GM18858 (cell line): ENCODE data around the gene BCL7C.
"Not testable (repeated sequence)": the region's sequence is repeated elsewhere in the genome, so short reads cannot be mapped to it uniquely, and the experiment has no call there.

ENCODE experiments used
- ATAC-seq: cut with Tn5 transposase; IDR thresholded peaks from one replicate; pipeline ENCODE4 v1.9.1; 2021; ENCODE audit not compliant: unreplicated experiment

Gene BCL7C

DNA sequence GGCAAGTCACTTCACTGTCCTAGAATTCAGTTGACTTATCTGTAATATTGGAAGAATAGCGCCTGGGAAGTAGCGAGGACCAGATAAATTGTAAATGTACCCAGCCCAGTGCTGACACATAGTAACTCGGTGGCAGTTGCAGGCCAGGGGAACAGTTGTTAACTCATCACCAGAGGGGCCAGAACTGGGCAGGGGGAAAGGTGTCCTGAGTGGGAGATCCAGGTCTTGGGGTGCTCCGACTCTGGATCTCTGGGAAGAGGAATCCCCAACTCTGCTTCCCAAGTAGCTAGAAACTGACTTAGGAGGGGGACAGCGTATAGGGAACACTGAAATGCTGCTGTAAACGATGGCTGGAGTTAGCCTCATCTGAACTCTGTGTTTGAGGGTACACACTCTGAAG is 23.0 kb downstream of the BCL7C start:
- ATAC-seq, result no peak

DNA sequence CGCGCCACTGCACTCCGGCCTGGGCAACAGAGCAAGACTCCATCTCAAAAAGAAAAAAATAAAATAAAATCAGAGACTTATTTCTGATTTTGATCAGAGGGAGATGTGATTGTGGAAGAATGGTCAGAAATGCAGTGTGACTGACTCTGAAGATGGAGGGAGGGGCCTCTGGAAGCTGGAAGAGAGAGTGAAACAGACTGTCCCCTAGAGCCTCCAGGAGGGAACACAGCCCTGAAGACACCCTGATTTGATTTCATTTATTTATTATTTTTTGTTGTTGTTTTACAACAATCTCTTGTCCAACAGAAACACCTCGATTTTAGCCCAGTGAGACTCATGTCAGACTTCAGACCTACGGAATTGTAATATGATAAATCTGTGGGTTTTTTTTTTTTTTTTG is 26.1 kb downstream of the BCL7C start:
- ATAC-seq, result no peak

DNA sequence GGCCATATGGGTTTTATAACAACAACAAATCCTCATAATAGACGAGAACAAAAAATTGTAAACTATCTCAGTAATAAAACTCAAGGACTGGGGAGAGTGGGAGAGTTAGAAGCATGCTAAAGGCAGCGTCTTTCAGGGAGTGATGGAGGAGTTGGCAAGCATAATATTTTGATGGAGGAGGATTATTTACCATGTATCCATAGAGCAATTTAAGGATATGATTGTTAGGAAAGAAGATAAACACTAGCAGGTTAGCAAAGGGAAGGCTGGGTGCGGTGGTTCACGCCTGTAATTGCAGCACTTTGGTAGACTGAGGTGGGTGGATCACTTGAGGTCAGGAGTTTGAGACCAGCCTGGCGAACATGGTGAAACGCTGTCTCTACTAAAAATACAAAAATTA is 27.8 kb downstream of the BCL7C start:
- no peak for ATAC-seq

DNA sequence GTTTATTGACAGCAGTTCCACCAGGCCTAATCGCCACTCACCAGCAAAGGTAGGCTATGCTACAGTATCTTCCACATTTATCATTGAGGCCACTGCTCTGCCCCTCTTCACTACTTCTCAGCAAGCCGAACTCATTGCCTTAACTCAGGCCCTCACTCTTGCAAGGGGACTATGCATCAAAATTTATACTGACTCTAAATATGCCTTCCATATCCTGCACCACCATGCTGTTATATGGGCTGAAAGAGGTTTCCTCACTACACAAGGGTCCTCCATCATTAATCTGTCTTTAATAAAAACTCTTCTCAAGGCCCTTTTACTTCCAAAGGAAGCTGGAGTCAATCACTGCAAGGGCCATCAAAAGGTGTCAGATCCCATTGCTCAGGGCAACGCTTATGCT is 30.7 kb downstream of the BCL7C start:
- ATAC-seq, result not testable (repeated sequence)

DNA sequence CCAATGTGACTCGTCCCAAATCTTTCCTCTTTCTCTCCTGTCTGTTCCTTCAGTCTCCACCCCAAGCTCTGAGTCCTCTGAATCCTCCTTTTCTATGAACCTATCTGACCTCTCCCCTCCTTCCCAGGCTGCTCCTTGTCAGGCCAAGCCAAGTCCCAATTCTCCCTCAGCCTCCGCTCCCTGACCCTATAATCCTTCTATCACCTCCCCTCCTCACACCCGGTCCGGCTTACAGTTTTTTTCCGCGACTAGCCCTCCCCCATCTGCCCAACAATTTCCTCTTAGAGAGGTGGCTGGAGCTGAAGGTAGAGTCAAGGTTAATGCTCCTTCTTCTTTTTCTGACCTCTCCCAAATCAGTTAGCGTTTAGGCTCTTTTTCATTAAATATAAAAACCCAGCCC is 33.1 kb downstream of the BCL7C start:
- not testable (repeated sequence) for ATAC-seq

DNA sequence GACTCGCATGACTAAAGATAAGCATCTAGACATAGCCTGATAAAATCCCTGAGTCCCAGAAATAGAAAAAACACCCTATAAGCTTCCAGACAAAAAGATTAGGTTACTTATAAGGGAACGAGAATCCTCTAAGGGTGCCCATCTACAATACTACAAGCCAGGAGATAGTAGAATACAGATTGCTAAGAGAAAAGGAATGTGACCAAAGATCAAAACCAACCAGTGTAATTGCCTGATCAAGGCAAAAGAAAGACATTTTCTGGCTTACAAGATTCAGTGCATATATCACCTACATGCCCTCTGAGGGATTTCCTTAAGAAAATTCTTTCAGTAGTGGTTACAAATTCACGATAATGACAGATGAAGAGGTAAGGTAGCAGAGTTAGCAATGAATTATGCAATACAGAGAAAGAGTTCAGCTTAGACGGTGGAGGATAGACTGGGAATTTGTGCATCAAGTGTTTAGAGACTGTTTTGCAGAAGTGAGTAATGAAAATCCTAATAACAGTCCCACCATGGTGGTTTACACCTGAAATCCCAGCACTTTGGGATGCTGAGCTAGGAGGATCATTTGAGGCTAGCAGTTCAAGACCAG is 35.0 kb downstream of the BCL7C start:
- ATAC-seq, result no peak

DNA sequence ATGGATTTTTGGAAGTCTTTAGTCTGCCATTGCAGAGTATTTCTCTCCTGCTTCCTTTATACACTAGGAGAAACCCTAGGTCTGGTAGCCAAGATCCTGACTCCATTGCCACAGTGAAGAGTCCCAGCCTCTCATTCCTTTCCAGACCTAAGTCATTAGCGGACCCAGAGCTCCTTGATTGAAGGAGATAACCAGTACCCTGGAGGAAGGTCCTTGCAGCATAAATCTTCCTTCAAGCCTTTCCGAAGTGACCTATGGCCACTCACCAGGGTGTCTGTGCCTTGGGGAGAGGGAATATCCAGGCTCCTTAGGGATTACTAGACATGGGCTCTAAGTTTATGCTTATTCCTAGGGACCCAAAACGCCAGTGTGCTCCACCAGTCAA is 35.8 kb downstream of the BCL7C start:
- no peak for ATAC-seq

DNA sequence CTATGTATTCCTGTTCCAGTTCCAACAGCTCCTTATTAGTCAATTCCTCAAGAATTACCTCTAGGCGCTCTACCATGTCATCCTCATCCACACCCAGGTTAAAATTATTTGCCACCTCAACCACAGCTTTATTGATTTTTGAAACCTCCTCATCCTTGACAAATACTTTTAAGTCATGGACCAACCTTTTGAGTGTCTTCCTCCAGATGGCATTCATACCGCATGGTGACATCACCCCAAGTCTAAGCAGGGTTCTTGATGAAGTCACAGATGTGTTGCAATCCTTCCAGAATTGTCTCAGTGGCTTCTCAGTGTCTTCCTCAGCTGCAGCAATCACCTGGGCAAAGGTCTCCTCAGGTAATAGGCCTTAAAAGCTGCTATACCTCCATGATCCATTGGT is 40.1 kb downstream of the BCL7C start:
- no peak for ATAC-seq

DNA sequence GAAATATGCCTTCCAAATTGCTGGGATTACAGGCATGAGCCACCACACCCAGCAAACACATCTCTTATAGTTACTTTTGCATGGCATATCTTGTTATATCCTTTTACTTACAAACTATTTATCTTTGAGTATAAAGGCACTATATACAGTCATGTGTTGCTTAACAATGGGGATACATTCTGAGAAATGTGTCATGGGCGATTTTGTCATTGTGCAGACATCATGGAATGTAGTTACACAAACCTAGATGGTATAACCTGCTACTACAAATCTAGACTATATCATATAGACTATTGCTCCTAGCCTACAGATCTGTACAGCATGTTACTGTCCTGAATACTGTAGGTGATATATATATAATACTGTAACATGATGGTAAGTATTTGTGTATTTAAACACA is 43.6 kb downstream of the BCL7C start:
- ATAC-seq, result no peak

DNA sequence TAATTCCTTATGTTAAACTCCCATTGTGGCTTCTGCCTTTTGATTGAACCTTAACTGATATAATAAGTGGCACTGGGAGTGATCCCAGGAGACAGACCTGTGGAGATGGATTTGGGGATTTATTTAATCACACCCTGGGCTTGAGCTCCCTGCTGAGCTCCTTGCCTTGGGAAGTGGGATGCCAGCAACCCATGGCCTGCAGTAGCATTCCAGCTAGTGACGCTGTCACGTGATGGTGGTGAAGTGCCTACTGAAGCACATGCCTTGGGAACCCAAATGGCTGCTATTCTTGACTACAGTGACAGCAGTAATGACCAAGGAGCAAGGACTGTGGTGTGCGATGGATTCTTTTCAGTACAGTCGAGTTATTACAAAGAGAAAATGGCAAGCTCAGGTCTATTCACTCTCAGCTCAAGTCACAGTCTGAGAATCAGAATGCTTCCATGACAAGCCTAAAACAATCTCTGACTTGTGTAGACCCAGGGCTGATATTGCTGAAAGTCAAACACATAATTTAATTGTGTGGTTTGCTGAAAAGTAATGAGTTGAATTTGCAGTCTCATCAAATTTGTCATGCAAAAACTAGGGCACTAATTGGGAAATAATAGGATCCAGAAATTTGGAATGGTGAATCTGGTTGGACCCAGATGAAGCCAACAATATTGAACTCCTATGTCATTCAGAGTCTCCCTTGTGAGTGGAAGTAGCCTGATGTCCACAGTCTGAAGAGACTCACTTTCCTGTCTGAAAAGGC is 47.1 kb downstream of the BCL7C start:
- no peak for ATAC-seq

DNA sequence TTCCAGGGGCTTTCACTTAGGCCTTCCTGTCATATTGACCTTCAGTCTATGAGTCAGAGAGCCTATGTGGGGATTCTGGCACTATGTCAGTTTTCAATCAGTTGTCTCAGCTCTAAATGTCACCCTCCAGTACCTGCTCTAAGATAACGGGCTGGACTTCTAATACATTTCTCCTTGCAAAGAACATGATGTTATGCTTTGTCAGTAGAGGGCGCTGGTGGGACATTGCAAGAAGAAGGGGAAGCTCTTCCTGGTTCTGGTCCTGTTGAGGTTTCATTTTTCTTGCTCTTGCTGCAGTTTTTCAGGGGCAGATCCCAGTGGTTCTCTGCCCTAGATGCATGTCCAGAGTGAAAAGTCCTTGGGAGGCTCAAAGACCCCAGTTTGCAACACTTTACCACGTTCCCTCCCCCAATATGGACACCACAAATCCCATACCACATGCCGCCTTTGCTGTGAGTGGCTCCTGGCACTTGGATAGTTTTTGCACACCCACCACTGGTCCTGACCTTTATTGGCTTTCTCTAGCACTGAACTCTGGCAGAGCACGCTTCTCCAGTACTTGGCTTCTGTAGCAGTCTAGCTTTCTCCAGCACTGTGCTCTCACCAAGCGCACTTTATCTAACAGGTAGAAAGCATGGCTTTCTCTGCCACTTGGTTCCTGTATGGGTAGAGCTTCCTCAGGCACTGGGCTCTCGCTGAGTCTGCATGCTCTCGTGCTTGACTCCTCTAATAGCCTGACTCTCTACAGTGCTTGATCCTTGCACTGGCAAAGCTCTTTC is 49.0 kb downstream of the BCL7C start:
- ATAC-seq, result no peak

DNA sequence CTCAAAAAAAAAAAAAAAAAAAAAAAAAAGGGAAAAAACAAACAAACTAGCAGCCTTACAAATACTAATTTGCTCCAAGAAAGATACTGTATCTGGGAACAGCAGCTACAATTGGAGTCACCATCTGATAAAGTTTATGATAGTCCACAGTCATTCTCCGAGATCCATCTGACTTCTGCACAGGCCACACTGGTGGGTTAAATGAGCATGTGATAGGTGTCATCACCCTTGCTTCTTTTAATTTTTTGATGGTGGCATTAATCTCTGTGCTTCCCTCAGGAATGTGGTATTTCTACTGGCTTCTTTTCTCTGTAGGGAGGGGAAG is 49.6 kb downstream of the BCL7C start:
- no peak for ATAC-seq

DNA sequence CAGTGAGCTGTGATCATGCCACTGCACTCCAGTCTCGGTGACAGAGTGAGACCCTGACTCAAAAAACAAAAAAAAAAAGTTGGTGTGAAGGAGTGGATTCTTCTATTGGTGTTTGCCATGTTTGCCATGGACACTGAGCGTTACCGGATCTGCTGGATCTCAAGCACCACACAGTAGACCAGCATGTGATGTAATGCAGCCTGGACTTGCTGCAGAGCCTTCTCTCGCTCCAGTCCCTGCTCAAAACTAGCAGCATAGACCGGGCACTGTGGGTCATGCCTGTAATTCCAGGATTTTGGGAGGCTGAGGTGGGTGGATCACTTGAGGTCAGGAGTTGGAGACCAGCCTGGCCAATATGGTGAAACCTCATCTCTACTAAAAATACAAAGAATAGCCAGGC is 50.4 kb downstream of the BCL7C start:
- no peak for ATAC-seq

DNA sequence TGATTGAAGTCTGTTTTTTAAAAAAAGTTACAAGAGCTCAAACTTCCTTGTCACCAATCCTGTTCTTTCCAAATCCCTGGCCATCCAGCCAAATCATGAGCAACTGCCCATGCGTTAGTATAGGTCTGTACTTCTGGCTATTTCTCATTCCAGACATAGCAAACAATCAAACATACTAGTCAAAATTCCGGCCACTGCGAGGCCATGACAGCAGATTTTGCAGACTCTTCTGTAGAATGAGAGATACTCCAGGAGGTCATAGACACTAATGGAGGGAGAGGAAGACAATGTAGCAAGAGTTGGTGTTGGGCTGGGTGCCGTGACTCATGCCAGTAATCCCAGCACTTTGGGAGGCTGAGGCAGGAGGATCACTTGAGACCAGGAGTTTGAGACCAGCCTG is 50.9 kb downstream of the BCL7C start:
- ATAC-seq, result no peak

DNA sequence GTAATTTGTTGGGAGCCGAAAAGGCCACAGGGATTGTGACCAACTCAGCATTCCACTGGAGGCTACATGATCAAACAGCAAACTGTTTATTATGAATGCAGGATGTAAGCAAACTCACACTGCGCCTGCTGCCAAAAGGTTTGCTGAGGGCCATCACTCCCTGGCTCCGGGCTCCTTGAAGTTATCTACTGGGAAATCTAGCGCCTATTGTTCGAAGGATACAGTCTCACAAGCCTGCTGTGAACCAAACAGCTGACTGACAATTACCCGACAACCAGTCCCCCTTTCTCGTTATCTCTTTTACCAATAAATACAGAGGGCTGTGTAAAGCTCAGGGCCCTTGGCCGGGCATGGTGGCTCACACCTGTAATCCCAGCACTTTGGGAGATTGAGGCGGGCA is 52.5 kb downstream of the BCL7C start:
- no peak for ATAC-seq

DNA sequence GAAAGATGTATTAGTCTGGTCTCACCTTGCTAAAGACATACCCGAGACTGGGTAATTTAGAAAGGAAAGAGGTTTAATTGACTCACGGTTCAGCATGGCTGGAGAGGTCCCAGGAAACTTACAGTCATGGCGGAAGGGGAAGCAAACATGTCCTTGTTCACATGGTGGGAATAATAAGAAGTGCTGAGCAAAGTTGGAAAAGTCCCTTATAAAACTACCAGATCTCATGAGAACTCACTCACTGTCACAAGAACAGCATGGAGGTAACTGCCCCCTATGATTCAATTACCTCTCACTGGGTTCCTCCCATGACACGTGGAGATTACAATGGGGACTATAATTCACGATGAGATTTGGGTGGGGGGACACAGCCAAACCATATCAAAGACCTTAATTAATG is 53.3 kb downstream of the BCL7C start:
- ATAC-seq, result no peak

DNA sequence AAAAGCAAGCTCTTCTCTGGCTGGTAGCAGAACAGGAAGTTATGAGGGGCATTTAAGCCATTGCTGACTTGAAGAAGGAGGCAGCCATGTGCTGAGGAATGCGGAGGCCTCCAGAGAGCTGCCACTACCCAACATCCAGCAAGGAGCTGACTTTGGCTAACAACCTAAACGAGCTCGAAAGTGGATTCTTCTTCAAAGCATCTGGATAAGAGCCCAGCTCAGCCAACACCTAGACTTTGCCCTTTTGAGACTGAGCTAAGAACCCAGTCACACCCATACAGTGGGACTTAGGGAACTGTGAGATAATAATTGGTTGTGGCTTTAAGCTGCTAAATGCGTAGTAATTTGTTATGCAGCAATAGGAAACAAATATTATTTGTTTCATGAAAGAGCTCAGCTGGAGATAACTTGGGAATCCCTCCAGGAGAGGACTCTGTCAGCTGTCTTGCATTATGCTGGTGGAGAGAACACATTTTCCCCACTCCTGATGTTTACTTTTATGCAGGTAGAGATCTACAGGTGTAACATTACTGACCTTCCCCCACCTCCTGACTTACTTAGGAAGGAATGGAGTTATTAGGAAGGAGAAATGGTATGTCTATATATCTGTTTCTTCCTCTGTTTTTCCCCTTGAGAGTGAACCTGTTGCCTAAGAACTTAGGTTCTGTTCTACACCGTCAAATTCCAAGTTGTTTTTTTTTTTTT is 54.2 kb downstream of the BCL7C start:
- ATAC-seq, result no peak

DNA sequence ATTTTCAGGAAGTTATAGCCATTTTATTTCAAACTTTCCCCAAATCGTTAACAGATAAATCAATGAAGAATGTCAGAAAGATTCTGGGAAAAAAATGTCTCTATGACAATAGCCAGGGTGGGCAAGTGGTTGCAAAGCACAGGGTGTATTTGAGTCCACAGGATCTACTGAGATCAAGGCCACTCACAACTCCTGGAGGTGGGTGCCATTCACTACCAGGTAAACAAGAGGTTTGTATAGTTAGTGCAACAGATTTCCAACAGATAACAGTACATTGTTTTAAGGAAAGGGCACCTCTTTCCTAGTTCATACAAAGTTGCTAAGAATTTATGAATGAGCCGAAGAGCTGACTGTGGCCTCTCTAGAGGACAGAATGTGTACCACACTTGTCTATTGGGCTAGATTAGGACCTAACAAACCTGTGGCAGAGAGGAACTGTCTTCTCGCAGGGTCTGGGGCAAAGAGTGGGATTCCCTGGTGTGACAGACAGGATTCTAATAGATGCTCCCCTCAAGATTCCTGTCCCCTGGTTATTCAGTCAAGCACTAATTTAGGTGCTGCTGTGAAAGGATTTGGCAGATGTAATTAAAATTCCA is 54.9 kb downstream of the BCL7C start:
- no peak for ATAC-seq

DNA sequence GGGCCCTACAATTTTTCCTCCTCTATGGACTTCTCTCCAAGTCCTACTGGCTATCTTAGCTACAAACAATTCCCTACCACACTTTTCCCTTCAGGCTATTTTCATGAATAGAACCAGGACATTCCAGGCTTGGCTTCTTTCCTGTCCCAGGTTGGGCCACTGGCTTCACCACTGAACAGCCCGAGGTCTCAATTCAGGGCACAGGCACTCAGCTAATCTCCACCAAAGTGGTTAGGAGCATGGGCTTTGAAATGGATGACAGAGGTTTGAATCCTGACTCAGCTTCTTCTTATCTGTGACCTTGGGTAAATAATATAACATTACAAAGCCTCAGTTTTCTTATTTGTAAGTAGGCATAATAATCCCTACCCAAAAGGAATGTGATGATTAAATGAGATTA is 56.0 kb downstream of the BCL7C start:
- no peak for ATAC-seq
